HepG2 (cell line): ENCODE data around the gene PLCZ1. TPM values are rescaled to one million over a fixed set of nuclear protein-coding genes. Genes with fewer than 3 reads are reported as not detected.

Experiments
- ATAC-seq: fragments of 200-7000 bp; cut with Tn5 transposase; 3 replicates; pipeline ENCODE4 v1.9.1; 2020; ENCODE audit warnings: mild to moderate bottlenecking, moderate library complexity
- BruUV-seq: library from RNA; stranded (reverse); fragments of 400-500 nt; replicated peaks from 2 replicates; lab custom pipeline; 2021; lab: Mats Ljungman, UMichigan
- CTCF ChIA-PET: fragments of 300-600 bp; formaldehyde crosslinking; extraction: SDS; loops from one replicate; lab custom pipeline; 2021; ENCODE audit warnings: low total read pairs, inconsistent platforms, low intra/inter-chr PET ratio; lab: Yijun Ruan, JAX
- POLR2A ChIA-PET: fragments of 350-600 bp; sonication (Branson Sonifier 250); formaldehyde crosslinking; loops from one replicate; lab custom pipeline; 2020; ENCODE audit warnings: antibody characterized with exemption, inconsistent platforms; lab: Yijun Ruan, JAX
- DNase-seq: peaks from one replicate; pipeline ENCODE4 v3.0.0-alpha.2; 2015; ENCODE audit warnings: low spot score
- FAIRE-seq: peaks from 3 replicates; lab custom pipeline; 2011; peaks lifted over from hg19 to GRCh38; lab: Jason Lieb, UNC
- H2AFZ ChIP-seq: one replicate; pipeline ENCODE4 v1.6.1; 2011; ENCODE audit warnings: low read length, inconsistent platforms
- H3K27ac ChIP-seq: fragments of 300-600 bp; 3 replicates; pipeline ENCODE4 v1.8.0; 2011; ENCODE audit warnings: mixed run types, mild to moderate bottlenecking, mixed read lengths, low read length, inconsistent platforms; ENCODE audit not compliant: insufficient read depth; ENCODE audit errors: extremely low read length
- H3K27me3 ChIP-seq, 2 experiments: fragments of 200-600 bp in 1 of 2; 2 replicates in 1 of 2; 3 replicates in 1 of 2; pipeline versions ENCODE4 v1.6.0 to v1.8.0; 2011; ENCODE audit warnings: low read length in 2 of 2, mild to moderate bottlenecking in 2 of 2, moderate library complexity in 2 of 2, inconsistent platforms in 1 of 2; ENCODE audit not compliant: insufficient read depth in 2 of 2, control insufficient read depth in 1 of 2
- H3K36me3 ChIP-seq, 2 experiments: fragments of 200-600 bp in 1 of 2; replicated peaks in 1 of 2; 2 replicates in 1 of 2; 3 replicates in 1 of 2; pipeline versions ENCODE4 v1.5.1 to v1.8.0; 2011; ENCODE audit warnings: low read length in 2 of 2, inconsistent platforms in 1 of 2; ENCODE audit not compliant: insufficient read depth in 2 of 2, control insufficient read depth in 1 of 2
- H3K4me1 ChIP-seq: 2 replicates; pipeline ENCODE4 v1.5.1; 2012; ENCODE audit warnings: low read length, inconsistent platforms; ENCODE audit not compliant: insufficient read depth
- H3K4me2 ChIP-seq: 2 replicates; pipeline ENCODE4 v1.6.0; 2011; ENCODE audit warnings: low read depth, low read length, inconsistent platforms
- H3K4me3 ChIP-seq, 3 experiments: fragments of 200-600 bp in 1 of 3; sonication (generic), shearing (Covaris generic) in 1 of 3; replicated peaks in 1 of 3; 2 replicates each; pipeline ENCODE4 v1.5.1; 2011 to 2016; ENCODE audit warnings: low read length in 3 of 3, inconsistent platforms in 2 of 3, low read depth in 2 of 3, mild to moderate bottlenecking in 2 of 3, control low read depth in 1 of 3, mixed read lengths in 1 of 3; ENCODE audit not compliant: insufficient read depth in 1 of 3
- H3K79me2 ChIP-seq: one replicate; pipeline ENCODE4 v1.6.1; 2011; ENCODE audit warnings: low read length, inconsistent platforms; ENCODE audit not compliant: insufficient read depth
- H3K9ac ChIP-seq: 2 replicates; pipeline ENCODE4 v1.6.0; 2011; ENCODE audit warnings: mild to moderate bottlenecking, low read depth, low read length, inconsistent platforms; ENCODE audit not compliant: insufficient read depth
- H3K9me3 ChIP-seq: 2 replicates; pipeline ENCODE4 v1.5.1; 2012; ENCODE audit warnings: mild to moderate bottlenecking, low read length
- H4K20me1 ChIP-seq: 2 replicates; pipeline ENCODE4 v1.6.0; 2011; ENCODE audit warnings: inconsistent platforms, mild to moderate bottlenecking, low read length, moderate library complexity; ENCODE audit not compliant: insufficient read depth
- ARID3A ChIP-seq: IDR thresholded peaks from 2 replicates; pipeline ENCODE4 v1.6.1; 2012; ENCODE audit warnings: low read depth, low read length, improper control_type of control experiment
- ATF5 ChIP-seq: sonication (generic); formaldehyde crosslinking; IDR thresholded peaks from 2 replicates; pipeline ENCODE4 v1.4.0; 2020; ENCODE audit warnings: mild to moderate bottlenecking, low read depth, missing genetic modification reagents
- E2F5 ChIP-seq: sonication (generic); formaldehyde crosslinking; conservative IDR thresholded peaks from 2 replicates; pipeline ENCODE4 v1.4.0; 2020; ENCODE audit warnings: missing genetic modification reagents
- MATR3 ChIP-seq: sonication (generic); formaldehyde crosslinking; IDR thresholded peaks from 2 replicates; pipeline ENCODE4 v1.4.0; 2020; ENCODE audit warnings: missing genetic modification reagents
- PAF1 ChIP-seq: IDR thresholded peaks from 2 replicates; pipeline ENCODE4 v1.6.1; 2016; ENCODE audit warnings: missing genetic modification reagents, missing compliant biosample characterization
- RFXANK ChIP-seq: IDR thresholded peaks from 2 replicates; pipeline ENCODE4 v1.6.1; 2016
- TBP ChIP-seq: sonication (generic); formaldehyde crosslinking; IDR thresholded peaks from 2 replicates; pipeline ENCODE4 v1.5.0; 2020; ENCODE audit warnings: missing genetic modification reagents
- ZBTB39 ChIP-seq: sonication (generic); formaldehyde crosslinking; IDR thresholded peaks from 2 replicates; pipeline ENCODE4 v1.5.0; 2020; ENCODE audit warnings: missing genetic modification reagents
- ZNF12 ChIP-seq: sonication (generic); formaldehyde crosslinking; IDR thresholded peaks from 2 replicates; pipeline ENCODE4 v1.5.0; 2020; ENCODE audit warnings: missing genetic modification reagents
- ZNF17 ChIP-seq: sonication (generic); formaldehyde crosslinking; IDR thresholded peaks from 2 replicates; pipeline ENCODE4 v1.5.0; 2020; ENCODE audit warnings: mild to moderate bottlenecking, missing genetic modification reagents
- ZNF33B ChIP-seq: sonication (generic); formaldehyde crosslinking; IDR thresholded peaks from 2 replicates; pipeline ENCODE4 v1.5.1; 2020; ENCODE audit warnings: mild to moderate bottlenecking, missing genetic modification reagents
- ZNF792 ChIP-seq: IDR thresholded peaks from 2 replicates; pipeline ENCODE4 v1.6.1; 2016
- WGBS: methylation state at CpG from one replicate; pipeline ENCODE4 v1.1.6; 2017; ENCODE audit warnings: low lambda C conversion rate; 5-methylcytosine and 5-hydroxymethylcytosine counted together
- in situ Hi-C: cut with HindIII; loops from 2 replicates; pipeline ENCODE4 v1.10.0; 2017; ENCODE audit warnings: low pct_unique_long_range_greater_than_20kb; ENCODE audit not compliant: extremely low pct_ligation_motif_present
- intact Hi-C: fragments of 100-400 bp; cut with micrococcal nuclease; formaldehyde crosslinking; loops from one replicate; pipeline ENCODE4 v1.10.0; 2022; ENCODE audit not compliant: unreplicated experiment
- polyA plus RNA-seq, 8 experiments: library from polyadenylated mRNA; depleted of rRNA in 3 of 8; stranded (reverse) in 7 of 8; unstranded in 1 of 8; fragments of >200 nt; fragmentation: Illumina TruSeq in 4 of 8; extraction: Trizol in 4 of 8; gene quantifications; 2 replicates each; pipeline versions ENCODE4 v1.2.1 to v1.2.3, GENCODE V29; 2011 to 2016; ENCODE audit warnings: low read depth in 4 of 8, missing spikeins in 1 of 8, mixed read lengths in 1 of 8; ENCODE audit not compliant: insufficient read depth in 1 of 8
- total RNA-seq, 5 experiments: library from RNA; depleted of rRNA; stranded (reverse); fragments of >200 nt; fragmentation: Illumina TruSeq; extraction: Trizol; gene quantifications; 2 replicates each; pipeline ENCODE4 v1.2.3, GENCODE V29; 2016; ENCODE audit warnings: low read depth in 1 of 5

Gene PLCZ1
- total and polyA plus RNA-seq, 2 of the 13 experiments (the other 11 are each of a cell fraction or from before 2014, with no cell fraction given): not detected

- TF ChIP-seq E2F5 (CRISPR knock-in tag) (no peak), ZNF12 (CRISPR knock-in tag) (no peak), ZNF33B (CRISPR knock-in tag) (no peak), ZNF792 (CRISPR knock-in tag) (no peak)
- TF ChIP-seq, all 625 proteins: peak for 0
Observed at GRCh38 chr12:18683327-18684013, 54.3 kb downstream of the PLCZ1 start (continued).

- TF ChIP-seq RFXANK (CRISPR knock-in tag): no peak
- TF ChIP-seq ZNF17 (CRISPR knock-in tag): no peak
- no peak for TF ChIP-seq MATR3 (CRISPR knock-in tag)
- no peak for TF ChIP-seq TBP (CRISPR knock-in tag)
- no peak for TF ChIP-seq ATF5 (CRISPR knock-in tag)
- no peak for TF ChIP-seq ZBTB39 (CRISPR knock-in tag)
- no peak for TF ChIP-seq PAF1 (CRISPR knock-in tag)
- TF ChIP-seq ARID3A: no peak
- WGBS: 0% methylated on average over 3 of the region's 3 CpGs
- Histone ChIP-seq H4K20me1 (no peaks in the 10 kb centered on the region), H3K36me3 (no peaks in the 10 kb centered on the region), H3K9me3 (no peaks in the 10 kb centered on the region), H3K4me1 (no peaks in the 10 kb centered on the region), H3K27me3 (no peaks in the 10 kb centered on the region), H3K4me3 (no peak overlapping the region), H3K27ac (no peak overlapping the region), H3K79me2 (no peaks in the 10 kb centered on the region), H3K9ac (no peak overlapping the region), H3K4me2 (no peak overlapping the region), H2AFZ (no peak overlapping the region)
- BruUV-seq: no TSS peak
- ATAC-seq (no peak), FAIRE-seq (no peak), DNase-seq (no peak)
- ChIA-PET POLR2A (no interaction called here), CTCF (no interaction called here)
- intact Hi-C loops: no loop called here
- in situ Hi-C loops: no loop called here
Observed at GRCh38 chr12:18681818-18682217, 56.0 kb downstream of the PLCZ1 start.
